ENCODE results near the gene SMPD2.
"Not testable (repeated sequence)": the region's sequence is repeated elsewhere in the genome, so short reads cannot be mapped to it uniquely, and the experiment has no call there.

Gene SMPD2

GRCh38 chr6:109447878-109448555 is 7.5 kb downstream of the SMPD2 start:
- no peak for DNase-seq

GRCh38 chr6:109448615-109449014 is 8.1 kb downstream of the SMPD2 start:
- no peak for DNase-seq

- DNase-seq = no peak
Measured at GRCh38 chr6:109449064-109449794, 8.7 kb downstream of the SMPD2 start.

- DNase-seq = no peak
Measured at GRCh38 chr6:109449795-109450673, 9.5 kb downstream of the SMPD2 start.

- no peak for DNase-seq
Measured at GRCh38 chr6:109450801-109451200, 10.3 kb downstream of the SMPD2 start.

- DNase-seq = no peak
Measured at GRCh38 chr6:109451376-109451775, 10.9 kb downstream of the SMPD2 start.

- no peak for DNase-seq
Measured at GRCh38 chr6:109452181-109452580, 11.7 kb downstream of the SMPD2 start.

- DNase-seq = no peak
Measured at GRCh38 chr6:109453156-109453555, 12.6 kb downstream of the SMPD2 start.

GRCh38 chr6:109453594-109454495 is 13.3 kb downstream of the SMPD2 start:
- peak; percentile 76 for DNase-seq

- peak; percentile 59 for DNase-seq
Measured at GRCh38 chr6:109454496-109455436, 14.2 kb downstream of the SMPD2 start.

GRCh38 chr6:109455437-109456110 is 15.1 kb downstream of the SMPD2 start, which contains the start of gene MICAL1:
TSS of gene MICAL1 (minus strand) at chr6:109455772. CDS start at chr6:109454196, 1,576 bp downstream.
- peak; percentile 81 for DNase-seq

- no peak for DNase-seq
Measured at GRCh38 chr6:109456111-109456583, 15.6 kb downstream of the SMPD2 start.

- DNase-seq = peak; percentile 76
Measured at GRCh38 chr6:109456710-109457561, 16.4 kb downstream of the SMPD2 start.

- no peak for DNase-seq
Measured at GRCh38 chr6:109457562-109457996, 17.1 kb downstream of the SMPD2 start.

- DNase-seq = no peak
Measured at GRCh38 chr6:109458774-109459531, 18.4 kb downstream of the SMPD2 start.

GRCh38 chr6:109460161-109460829 is 19.8 kb downstream of the SMPD2 start:
- no peak for DNase-seq

GRCh38 chr6:109461205-109461604 is 20.7 kb downstream of the SMPD2 start:
- not testable (repeated sequence) for DNase-seq
